ENCODE results near the gene TAOK1. TPM values are rescaled to one million over a fixed set of nuclear protein-coding genes. Genes with fewer than 3 reads are reported as not detected.
A peak's percentile ranks its signal among the peaks of the same experiment; 100 is the strongest.

The TAOK1 gene
- polyA plus RNA-seq, 2 of the 4 experiments (the other 2 are of a cell fraction), result 18.2 to 46.7 TPM

DNA sequence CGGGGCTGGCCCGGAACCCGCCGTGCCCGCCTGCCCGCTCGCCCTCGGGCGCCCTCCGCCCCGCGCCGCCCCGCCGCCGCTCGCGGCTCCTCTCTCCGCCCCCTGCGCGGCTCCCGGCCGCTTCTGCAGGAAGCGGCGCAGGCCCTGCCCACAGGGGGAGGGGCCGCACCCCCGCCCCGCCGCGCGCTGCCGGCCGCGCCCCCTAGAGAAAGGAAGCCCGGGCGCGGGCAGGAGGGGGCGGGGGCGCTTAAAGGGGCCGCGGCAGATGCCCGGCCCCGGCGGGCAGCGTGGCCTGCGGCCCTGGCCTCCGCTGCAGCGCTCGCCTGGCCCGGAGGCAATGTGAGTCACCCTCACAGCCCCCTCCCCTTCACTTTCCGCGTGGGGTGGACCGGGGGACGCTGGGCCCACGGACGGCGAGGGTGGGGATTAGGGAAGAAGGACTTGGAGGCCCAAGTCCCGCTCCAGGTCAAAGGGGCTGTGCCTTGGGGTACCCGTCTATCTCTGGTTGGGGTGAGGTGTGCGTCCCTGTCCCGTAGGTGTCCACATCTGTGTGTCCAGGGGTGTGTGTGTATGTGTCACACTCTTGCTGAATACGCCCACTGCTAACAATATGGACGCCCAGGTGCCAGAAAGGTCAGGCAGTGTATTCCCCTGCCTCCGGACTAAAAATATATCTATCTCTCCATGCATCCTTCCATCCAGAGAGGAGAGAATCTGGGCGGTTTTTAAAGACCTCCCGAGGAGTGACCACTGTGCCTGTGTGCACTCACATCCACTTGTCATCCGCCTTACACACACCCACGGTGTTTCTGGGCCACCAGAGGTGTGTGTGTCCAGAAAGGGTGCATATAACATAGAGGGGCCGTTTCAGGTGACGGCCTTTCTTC lies 199.6 kb downstream of the TAOK1 start, which contains the start of gene GIT1:
TSS of gene GIT1 (minus strand) at position 125 of the 887 bp plus-strand sequence. CDS start 270 bp downstream, outside the sequence.
- FAIRE-seq (no peak), DNase-seq (ENCODE audit: low read depth in 1 of 2, low spot score in 1 of 2) (peak; percentile 85 to 92), ATAC-seq (peak; percentile 21 to 40)
- peaks cover 56% of the 10 kb centered on the region for H3K4me1 ChIP-seq
- WGBS (ENCODE audit: missing lambda C conversion rate), result 7% methylated on average over 26 of the region's 70 CpGs
- H3K27ac ChIP-seq, result peak within 1 kb of the TSS; percentile 95 to 96
- H3K4me3 ChIP-seq, result peak within 1 kb of the TSS; percentile 82
- TF ChIP-seq HEYL (CRISPR knock-in tag; IDR thresholded peaks at IDR 0.05) (no peak), HDAC2 (IDR thresholded peaks at IDR 0.05) (no peak), FOSL2 (IDR thresholded peaks at IDR 0.05) (no peak), FOSL2 (CRISPR knock-in tag; IDR thresholded peaks at IDR 0.05) (peak; percentile 54), HOXB13 (CRISPR knock-in tag; IDR thresholded peaks at IDR 0.05; ENCODE audit: low read depth) (peak; percentile 64; the same call in 1 of the 2 replicates), RFX5 (IDR thresholded peaks at IDR 0.05) (peak; percentile 18; the same call in 1 of the 2 replicates), TP53 (CRISPR knock-in tag; IDR thresholded peaks at IDR 0.05) (no peak), RNF2 (IDR thresholded peaks at IDR 0.05; ENCODE audit: borderline replicate concordance, low read depth) (no peak), USF2 (IDR thresholded peaks at IDR 0.05) (no peak), POLR2A (IDR thresholded peaks at IDR 0.05; ENCODE audit: low read length) (peak; percentile 63), JUN (IDR thresholded peaks at IDR 0.05) (peak in 1 of 2 experiments; percentile 56; a peak in 3 of 5 replicates), FOSB (CRISPR knock-in tag; IDR thresholded peaks at IDR 0.05) (no peak), PHF8 (IDR thresholded peaks at IDR 0.05; ENCODE audit: borderline replicate concordance, low read depth) (peak; percentile 31; the same call in 1 of the 2 replicates), SMC3 (IDR thresholded peaks at IDR 0.05) (no peak), TFCP2L1 (CRISPR knock-in tag; IDR thresholded peaks at IDR 0.05) (no peak), RARB (CRISPR knock-in tag; IDR thresholded peaks at IDR 0.05) (no peak), CHD2 (IDR thresholded peaks at IDR 0.05; ENCODE audit: low read length, partially characterized antibody) (no peak), NFE2L2 (conservative IDR thresholded peaks at IDR 0.05; ENCODE audit: low read length) (no peak), ZNF302 (CRISPR knock-in tag; IDR thresholded peaks at IDR 0.05) (peak; percentile 24; the same call in 1 of the 2 replicates), MYC (IDR thresholded peaks at IDR 0.05; ENCODE audit: borderline replicate concordance, low read length) (peak; percentile 75; the same call in 1 of the 2 replicates), GATA3 (IDR thresholded peaks at IDR 0.05; ENCODE audit: borderline replicate concordance) (0 out of 2 replicates have a peak, but pooled peaks have one; percentile 10)
- TF ChIP-seq, protein P1, sequence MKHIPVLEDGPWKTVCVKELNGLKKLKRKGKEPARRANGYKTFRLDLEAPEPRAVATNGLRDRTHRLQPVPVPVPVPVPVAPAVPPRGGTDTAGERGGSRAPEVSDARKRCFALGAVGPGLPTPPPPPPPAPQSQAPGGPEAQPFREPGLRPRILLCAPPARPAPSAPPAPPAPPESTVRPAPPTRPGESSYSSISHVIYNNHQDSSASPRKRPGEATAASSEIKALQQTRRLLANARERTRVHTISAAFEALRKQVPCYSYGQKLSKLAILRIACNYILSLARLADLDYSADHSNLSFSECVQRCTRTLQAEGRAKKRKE (CRISPR knock-in tag; IDR thresholded peaks at IDR 0.05; ENCODE audit: low read depth), result no peak
- TF ChIP-seq, protein P2, sequence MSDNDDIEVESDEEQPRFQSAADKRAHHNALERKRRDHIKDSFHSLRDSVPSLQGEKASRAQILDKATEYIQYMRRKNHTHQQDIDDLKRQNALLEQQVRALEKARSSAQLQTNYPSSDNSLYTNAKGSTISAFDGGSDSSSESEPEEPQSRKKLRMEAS (IDR thresholded peaks at IDR 0.05), result peak; percentile 55
- TF ChIP-seq, protein P3, sequence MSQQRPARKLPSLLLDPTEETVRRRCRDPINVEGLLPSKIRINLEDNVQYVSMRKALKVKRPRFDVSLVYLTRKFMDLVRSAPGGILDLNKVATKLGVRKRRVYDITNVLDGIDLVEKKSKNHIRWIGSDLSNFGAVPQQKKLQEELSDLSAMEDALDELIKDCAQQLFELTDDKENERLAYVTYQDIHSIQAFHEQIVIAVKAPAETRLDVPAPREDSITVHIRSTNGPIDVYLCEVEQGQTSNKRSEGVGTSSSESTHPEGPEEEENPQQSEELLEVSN (IDR thresholded peaks at IDR 0.05; ENCODE audit: borderline replicate concordance, low read depth), result no peak
- TF ChIP-seq, protein P4, sequence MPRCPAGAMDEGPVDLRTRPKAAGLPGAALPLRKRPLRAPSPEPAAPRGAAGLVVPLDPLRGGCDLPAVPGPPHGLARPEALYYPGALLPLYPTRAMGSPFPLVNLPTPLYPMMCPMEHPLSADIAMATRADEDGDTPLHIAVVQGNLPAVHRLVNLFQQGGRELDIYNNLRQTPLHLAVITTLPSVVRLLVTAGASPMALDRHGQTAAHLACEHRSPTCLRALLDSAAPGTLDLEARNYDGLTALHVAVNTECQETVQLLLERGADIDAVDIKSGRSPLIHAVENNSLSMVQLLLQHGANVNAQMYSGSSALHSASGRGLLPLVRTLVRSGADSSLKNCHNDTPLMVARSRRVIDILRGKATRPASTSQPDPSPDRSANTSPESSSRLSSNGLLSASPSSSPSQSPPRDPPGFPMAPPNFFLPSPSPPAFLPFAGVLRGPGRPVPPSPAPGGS (IDR thresholded peaks at IDR 0.05), result 0 out of 3 replicates have a peak, but pooled peaks have one; percentile 30
- H3K9me3 ChIP-seq, result no peaks in the 10 kb centered on the region
- H3K4me2 ChIP-seq, result peak within 1 kb of the TSS; percentile 98
- CTCF ChIA-PET, result interaction anchor here (1.5 to 16.7 kb wide), 6 partner anchors 17 to 190 kb away, joined by 3 to 474 read pairs (median 170); partner anchors contain the start of genes ABHD15 and TP53I13
- POLR2A ChIA-PET, result interaction anchor here (1.2 to 2.8 kb wide), 2 partner anchors 22 to 220 kb away, joined by 4 to 21 read pairs; partner anchors contain the start of genes ABHD15 and TP53I13
